WTC11 (cell line): Measurements from ENCODE around the gene FN3K. TPM values are rescaled to one million over a fixed set of nuclear protein-coding genes. Genes with fewer than 3 reads are reported as not detected.

ENCODE experiments used
- ATAC-seq: fragments of 200-7000 bp; cut with Tn5 transposase; 2 replicates; pipeline ENCODE4 v1.10.0; 2021; ENCODE audit warnings: mild to moderate bottlenecking, moderate library complexity
- CTCF ChIA-PET: fragments of 300-600 bp; sonication (Branson Sonifier 250); formaldehyde crosslinking; loops from one replicate; lab custom pipeline; 2021; ENCODE audit warnings: antibody characterized with exemption; lab: Charles Lee
- POLR2A ChIA-PET: fragments of 350-600 bp; sonication (Branson Sonifier 250); formaldehyde crosslinking; loops from one replicate; lab custom pipeline; 2021; ENCODE audit warnings: antibody characterized with exemption; lab: Charles Lee
- DNase-seq: peaks from one replicate; pipeline ENCODE4 v3.0.0; 2021; ENCODE audit warnings: low spot score
- H3K27ac Mint-ChIP-seq: 2 replicates; pipeline ENCODE4 v1.8.0; 2021; ENCODE audit warnings: mixed read lengths
- H3K27me3 Mint-ChIP-seq: 2 replicates; pipeline ENCODE4 v1.8.0; 2021; ENCODE audit warnings: low read depth, mild to moderate bottlenecking, moderate library complexity, mixed read lengths
- H3K36me3 Mint-ChIP-seq: 2 replicates; pipeline ENCODE4 v1.8.0; 2021; ENCODE audit warnings: mixed read lengths
- H3K4me1 Mint-ChIP-seq: 2 replicates; pipeline ENCODE4 v1.8.0; 2022; ENCODE audit warnings: mixed read lengths
- H3K4me3 Mint-ChIP-seq: 2 replicates; pipeline ENCODE4 v1.8.0; 2021; ENCODE audit warnings: mild to moderate bottlenecking, moderate library complexity, mixed read lengths
- H3K9me3 Mint-ChIP-seq: 2 replicates; pipeline ENCODE4 v1.8.0; 2021; ENCODE audit warnings: mixed read lengths
- AR ChIP-seq: fragments of 250-450 bp; sonication (Bioruptor Pico); IDR thresholded peaks from 2 replicates; pipeline ENCODE4 v1.9.0; 2021; ENCODE audit warnings: mild to moderate bottlenecking
- CTCF ChIP-seq: fragments of 200-600 bp; IDR thresholded peaks from 2 replicates; pipeline ENCODE4 v1.8.0; 2022; ENCODE audit warnings: antibody characterized with exemption
- EMX1 ChIP-seq: fragments of 250-450 bp; sonication (Bioruptor Pico); IDR thresholded peaks from 2 replicates; pipeline ENCODE4 v1.8.0; 2021; ENCODE audit warnings: mild to moderate bottlenecking
- GABPB1 ChIP-seq: sonication (generic); formaldehyde crosslinking; IDR thresholded peaks from 2 replicates; pipeline ENCODE4 v1.8.1; 2023; ENCODE audit warnings: mild to moderate bottlenecking, missing genetic modification reagents
- GRHL2 ChIP-seq: fragments of 250-450 bp; sonication (Bioruptor Pico); IDR thresholded peaks from 2 replicates; pipeline ENCODE4 v1.8.0; 2022; ENCODE audit warnings: mild to moderate bottlenecking, moderate library complexity; ENCODE audit not compliant: insufficient replicate concordance, severe bottlenecking
- GTF2I ChIP-seq: fragments of 250-450 bp; sonication (Bioruptor Pico); conservative IDR thresholded peaks from 2 replicates; pipeline ENCODE4 v1.4.0; 2021; ENCODE audit warnings: mild to moderate bottlenecking
- HMGXB4 ChIP-seq: sonication (generic); formaldehyde crosslinking; IDR thresholded peaks from 2 replicates; pipeline ENCODE4 v1.8.1; 2023; ENCODE audit warnings: mild to moderate bottlenecking, moderate library complexity, missing genetic modification reagents
- MLX ChIP-seq: sonication (generic); formaldehyde crosslinking; IDR thresholded peaks from 2 replicates; pipeline ENCODE4 v1.8.1; 2023; ENCODE audit warnings: mild to moderate bottlenecking, missing genetic modification reagents, moderate library complexity
- MYBL2 ChIP-seq: sonication (generic); formaldehyde crosslinking; IDR thresholded peaks from 2 replicates; pipeline ENCODE4 v1.8.1; 2023; ENCODE audit warnings: mild to moderate bottlenecking, moderate library complexity, missing genetic modification reagents
- TEAD1 ChIP-seq: sonication (generic); formaldehyde crosslinking; IDR thresholded peaks from 2 replicates; pipeline ENCODE4 v1.8.0; 2022; ENCODE audit warnings: mild to moderate bottlenecking, missing genetic modification reagents
- ZNF138 ChIP-seq: sonication (generic); formaldehyde crosslinking; conservative IDR thresholded peaks from 2 replicates; pipeline ENCODE4 v1.8.1; 2022; ENCODE audit warnings: mild to moderate bottlenecking, moderate library complexity, missing genetic modification reagents
- total RNA-seq: library from RNA; stranded (reverse); gene quantifications from 3 replicates; pipeline ENCODE4 v1.2.3, GENCODE V29; 2021
- TF ChIP-seq, protein P1 (sequence below): sonication (generic); formaldehyde crosslinking; IDR thresholded peaks from 2 replicates; pipeline ENCODE4 v1.8.1; 2023; ENCODE audit warnings: mild to moderate bottlenecking, missing genetic modification reagents
- TF ChIP-seq, protein P2 (sequence below): sonication (generic); formaldehyde crosslinking; IDR thresholded peaks from 2 replicates; pipeline ENCODE4 v1.8.0; 2023; ENCODE audit warnings: missing genetic modification reagents
- TF ChIP-seq, protein P3 (sequence below): fragments of 250-450 bp; sonication (Bioruptor Pico); conservative IDR thresholded peaks from 2 replicates; pipeline ENCODE4 v1.9.0; 2021; ENCODE audit warnings: mild to moderate bottlenecking
- TF ChIP-seq, protein P4 (sequence below): sonication (generic); formaldehyde crosslinking; IDR thresholded peaks from 2 replicates; pipeline ENCODE4 v1.8.1; 2022; ENCODE audit warnings: low read depth, mild to moderate bottlenecking, moderate library complexity, missing genetic modification reagents, borderline replicate concordance

The FN3K gene
- total RNA-seq, 1 experiment from 2014 or later = 19.3 TPM

- no peaks in the 10 kb centered on the region for H3K27me3 Mint-ChIP-seq
- peaks cover 50% of the 10 kb centered on the region for H3K36me3 Mint-ChIP-seq
- peak; percentile 90 for DNase-seq
- no peak overlapping the region for H3K4me3 Mint-ChIP-seq
- TF ChIP-seq GABPB1 (CRISPR knock-in tag) = no peak
- TF ChIP-seq ZNF138 = no peak
- TF ChIP-seq HMGXB4 (CRISPR knock-in tag) = 0 out of 2 replicates have a peak, but pooled peaks have one; percentile 35
- TF ChIP-seq, protein P1, sequence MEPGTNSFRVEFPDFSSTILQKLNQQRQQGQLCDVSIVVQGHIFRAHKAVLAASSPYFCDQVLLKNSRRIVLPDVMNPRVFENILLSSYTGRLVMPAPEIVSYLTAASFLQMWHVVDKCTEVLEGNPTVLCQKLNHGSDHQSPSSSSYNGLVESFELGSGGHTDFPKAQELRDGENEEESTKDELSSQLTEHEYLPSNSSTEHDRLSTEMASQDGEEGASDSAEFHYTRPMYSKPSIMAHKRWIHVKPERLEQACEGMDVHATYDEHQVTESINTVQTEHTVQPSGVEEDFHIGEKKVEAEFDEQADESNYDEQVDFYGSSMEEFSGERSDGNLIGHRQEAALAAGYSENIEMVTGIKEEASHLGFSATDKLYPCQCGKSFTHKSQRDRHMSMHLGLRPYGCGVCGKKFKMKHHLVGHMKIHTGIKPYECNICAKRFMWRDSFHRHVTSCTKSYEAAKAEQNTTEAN = peak; percentile 39; the same call in 1 of the 2 replicates
- TF ChIP-seq, protein P2, sequence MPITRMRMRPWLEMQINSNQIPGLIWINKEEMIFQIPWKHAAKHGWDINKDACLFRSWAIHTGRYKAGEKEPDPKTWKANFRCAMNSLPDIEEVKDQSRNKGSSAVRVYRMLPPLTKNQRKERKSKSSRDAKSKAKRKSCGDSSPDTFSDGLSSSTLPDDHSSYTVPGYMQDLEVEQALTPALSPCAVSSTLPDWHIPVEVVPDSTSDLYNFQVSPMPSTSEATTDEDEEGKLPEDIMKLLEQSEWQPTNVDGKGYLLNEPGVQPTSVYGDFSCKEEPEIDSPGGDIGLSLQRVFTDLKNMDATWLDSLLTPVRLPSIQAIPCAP = no peak
- peak; percentile 82 for TF ChIP-seq CTCF
- TF ChIP-seq TEAD1 (CRISPR knock-in tag) = no peak
- TF ChIP-seq MLX (CRISPR knock-in tag) = no peak
- no peak for TF ChIP-seq AR (CRISPR knock-in tag)
- no peak for TF ChIP-seq EMX1 (CRISPR knock-in tag)
- no peak overlapping the region for H3K27ac Mint-ChIP-seq
- CTCF ChIA-PET = interaction anchor here (0.9 kb wide), 1 partner anchor 106 kb away, joined by 4 read pairs; no protein-coding TSS in a partner anchor
- H3K9me3 Mint-ChIP-seq = no peaks in the 10 kb centered on the region
- ATAC-seq = peak; percentile 97
- H3K4me1 Mint-ChIP-seq = 0 out of 2 replicates have a peak, but pooled peaks cover 2% of the 10 kb centered on the region
- POLR2A ChIA-PET = no interaction called here
Measured at GRCh38 chr17:82775001-82775823, 39.8 kb downstream of the FN3K start.

DNA sequence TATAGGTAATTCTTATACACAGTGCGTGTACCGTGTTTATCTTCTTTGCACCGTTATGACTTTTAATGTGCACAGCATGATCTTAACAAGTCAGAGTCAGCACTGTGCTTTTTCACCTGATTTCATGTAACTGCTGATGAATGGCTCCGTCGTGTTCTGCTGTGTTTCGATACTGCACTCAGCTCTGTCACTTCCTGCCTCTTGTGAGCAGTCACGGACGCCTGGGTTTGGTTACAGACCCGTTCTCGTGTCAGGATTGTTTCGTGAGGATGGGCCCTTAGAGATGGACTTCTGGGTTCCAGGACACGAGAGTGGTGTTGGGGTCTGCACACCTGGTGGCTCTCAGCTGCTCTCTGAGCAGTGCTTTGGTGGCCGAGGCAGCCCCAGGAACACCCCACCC is 41.0 kb downstream of the FN3K start:
- ATAC-seq (no peak), DNase-seq (no peak)
- POLR2A ChIA-PET = no interaction called here
- no peaks in the 10 kb centered on the region for H3K27me3 Mint-ChIP-seq
- peaks cover 46% of the 10 kb centered on the region for H3K36me3 Mint-ChIP-seq
- H3K9me3 Mint-ChIP-seq = no peaks in the 10 kb centered on the region
- H3K4me1 Mint-ChIP-seq = 0 out of 2 replicates have a peak, but pooled peaks cover 2% of the 10 kb centered on the region
- CTCF ChIA-PET = interaction anchor here (1.9 kb wide), 1 partner anchor 108 kb away, joined by 7 read pairs; no protein-coding TSS in a partner anchor
- H3K27ac Mint-ChIP-seq = no peak overlapping the region
- no peak overlapping the region for H3K4me3 Mint-ChIP-seq
- TF ChIP-seq GRHL2 (CRISPR knock-in tag) = no peak
- TF ChIP-seq GTF2I = no peak
- TF ChIP-seq, protein P3, sequence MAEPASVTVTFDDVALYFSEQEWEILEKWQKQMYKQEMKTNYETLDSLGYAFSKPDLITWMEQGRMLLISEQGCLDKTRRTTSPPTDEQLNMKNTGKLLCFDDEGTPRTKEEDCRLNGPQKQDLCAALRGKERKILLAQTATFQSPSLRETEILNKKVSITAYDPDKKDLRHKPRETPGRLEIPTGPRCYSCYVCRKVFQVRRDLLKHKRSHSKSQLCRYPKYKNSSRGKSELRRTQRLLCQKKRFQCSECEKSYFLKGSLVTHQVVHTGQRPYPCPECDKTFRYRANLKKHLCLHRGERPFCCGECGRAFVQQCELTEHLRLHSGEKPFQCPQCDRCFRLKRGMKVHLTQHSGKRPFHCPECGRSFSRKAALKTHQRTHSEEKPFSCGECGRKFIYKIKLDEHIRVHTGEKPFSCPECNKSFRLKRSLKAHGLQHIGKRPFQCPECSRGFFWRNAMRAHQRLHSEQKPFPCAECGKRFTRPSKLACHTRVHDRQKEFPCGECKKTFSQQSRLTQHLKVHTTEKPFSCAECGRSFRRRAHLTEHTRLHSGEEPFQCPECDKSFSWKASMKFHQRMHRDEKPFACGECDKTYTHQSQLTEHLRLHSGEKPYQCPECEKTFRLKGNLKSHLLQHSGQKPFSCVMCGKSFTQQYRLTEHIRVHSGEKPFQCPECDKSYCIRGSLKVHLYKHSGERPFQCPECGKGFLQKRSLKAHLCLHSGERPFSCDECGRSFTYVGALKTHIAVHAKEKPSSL (CRISPR knock-in tag) = no peak
- TF ChIP-seq, protein P4, sequence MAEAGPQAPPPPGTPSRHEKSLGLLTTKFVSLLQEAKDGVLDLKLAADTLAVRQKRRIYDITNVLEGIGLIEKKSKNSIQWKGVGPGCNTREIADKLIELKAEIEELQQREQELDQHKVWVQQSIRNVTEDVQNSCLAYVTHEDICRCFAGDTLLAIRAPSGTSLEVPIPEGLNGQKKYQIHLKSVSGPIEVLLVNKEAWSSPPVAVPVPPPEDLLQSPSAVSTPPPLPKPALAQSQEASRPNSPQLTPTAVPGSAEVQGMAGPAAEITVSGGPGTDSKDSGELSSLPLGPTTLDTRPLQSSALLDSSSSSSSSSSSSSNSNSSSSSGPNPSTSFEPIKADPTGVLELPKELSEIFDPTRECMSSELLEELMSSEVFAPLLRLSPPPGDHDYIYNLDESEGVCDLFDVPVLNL (CRISPR knock-in tag) = no peak
- TF ChIP-seq MYBL2 = no peak
